PFSK-1 (cell line): ENCODE measurements around the gene SGK1.

Source experiments
- POLR2AphosphoS5 ChIP-seq: IDR thresholded peaks from 2 replicates; pipeline ENCODE4 v1.6.1; 2012; ENCODE audit warnings: low read depth, mild to moderate bottlenecking, control low read depth, low read length, moderate library complexity
- SIN3A ChIP-seq: IDR thresholded peaks from 2 replicates; pipeline ENCODE4 v1.6.1; 2012; ENCODE audit warnings: mild to moderate bottlenecking, low read length, moderate library complexity, borderline replicate concordance; ENCODE audit not compliant: insufficient read depth
- TAF1 ChIP-seq: IDR thresholded peaks from 2 replicates; pipeline ENCODE4 v1.6.1; 2012; ENCODE audit warnings: low read length, control low read depth, borderline replicate concordance; ENCODE audit not compliant: insufficient read depth
- TF ChIP-seq, protein P1 (sequence below), 2 experiments: IDR thresholded peaks; 2 replicates each; pipeline versions ENCODE4 v1.6.1 to v1.8.0; 2011 to 2012; ENCODE audit warnings: low read depth in 2 of 2, low read length in 2 of 2, control low read depth in 1 of 2, inconsistent platforms in 1 of 2, mild to moderate bottlenecking in 1 of 2, moderate library complexity in 1 of 2; ENCODE audit not compliant: insufficient read depth in 1 of 2

DNA sequence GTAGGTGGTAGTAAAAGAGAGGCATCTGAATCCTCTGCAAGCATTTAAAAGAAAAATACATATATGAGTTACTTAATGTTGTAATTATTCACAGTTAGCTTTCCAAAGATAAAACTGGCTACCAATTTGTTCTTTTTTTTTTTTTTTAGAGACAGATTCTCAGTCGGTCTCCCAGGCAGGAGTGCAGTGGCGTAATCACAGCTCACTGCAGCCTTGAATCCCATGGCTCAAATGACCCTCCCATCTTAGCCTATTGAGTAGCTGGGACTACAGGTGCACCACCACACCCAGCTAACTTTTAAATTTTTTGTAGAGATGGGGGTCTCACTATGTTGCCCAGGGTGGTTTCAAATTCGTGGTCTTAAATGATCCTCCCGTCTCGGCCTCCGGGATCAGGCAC lies 36.5 kb downstream of the SGK1 start:
- no peak for TF ChIP-seq POLR2AphosphoS5
- TF ChIP-seq, protein P1, sequence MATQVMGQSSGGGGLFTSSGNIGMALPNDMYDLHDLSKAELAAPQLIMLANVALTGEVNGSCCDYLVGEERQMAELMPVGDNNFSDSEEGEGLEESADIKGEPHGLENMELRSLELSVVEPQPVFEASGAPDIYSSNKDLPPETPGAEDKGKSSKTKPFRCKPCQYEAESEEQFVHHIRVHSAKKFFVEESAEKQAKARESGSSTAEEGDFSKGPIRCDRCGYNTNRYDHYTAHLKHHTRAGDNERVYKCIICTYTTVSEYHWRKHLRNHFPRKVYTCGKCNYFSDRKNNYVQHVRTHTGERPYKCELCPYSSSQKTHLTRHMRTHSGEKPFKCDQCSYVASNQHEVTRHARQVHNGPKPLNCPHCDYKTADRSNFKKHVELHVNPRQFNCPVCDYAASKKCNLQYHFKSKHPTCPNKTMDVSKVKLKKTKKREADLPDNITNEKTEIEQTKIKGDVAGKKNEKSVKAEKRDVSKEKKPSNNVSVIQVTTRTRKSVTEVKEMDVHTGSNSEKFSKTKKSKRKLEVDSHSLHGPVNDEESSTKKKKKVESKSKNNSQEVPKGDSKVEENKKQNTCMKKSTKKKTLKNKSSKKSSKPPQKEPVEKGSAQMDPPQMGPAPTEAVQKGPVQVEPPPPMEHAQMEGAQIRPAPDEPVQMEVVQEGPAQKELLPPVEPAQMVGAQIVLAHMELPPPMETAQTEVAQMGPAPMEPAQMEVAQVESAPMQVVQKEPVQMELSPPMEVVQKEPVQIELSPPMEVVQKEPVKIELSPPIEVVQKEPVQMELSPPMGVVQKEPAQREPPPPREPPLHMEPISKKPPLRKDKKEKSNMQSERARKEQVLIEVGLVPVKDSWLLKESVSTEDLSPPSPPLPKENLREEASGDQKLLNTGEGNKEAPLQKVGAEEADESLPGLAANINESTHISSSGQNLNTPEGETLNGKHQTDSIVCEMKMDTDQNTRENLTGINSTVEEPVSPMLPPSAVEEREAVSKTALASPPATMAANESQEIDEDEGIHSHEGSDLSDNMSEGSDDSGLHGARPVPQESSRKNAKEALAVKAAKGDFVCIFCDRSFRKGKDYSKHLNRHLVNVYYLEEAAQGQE (IDR thresholded peaks at IDR 0.05; ENCODE audit: insufficient read depth in 1 of 2, low read depth in 2 of 2, low read length in 2 of 2) = no peak
- TF ChIP-seq TAF1 = no peak
- no peak for TF ChIP-seq SIN3A
